Astrocyte (in vitro differentiated cells and primary cell): ENCODE measurements around the gene SMAD7. TPM values are rescaled to one million over a fixed set of nuclear protein-coding genes. Genes with fewer than 3 reads are reported as not detected.
A peak's percentile ranks its signal among the peaks of the same experiment; 100 is the strongest.

Source experiments
- DNase-seq: peaks from one replicate; pipeline ENCODE4 v3.0.0-alpha.2; 2010; ENCODE audit warnings: low read depth
- FAIRE-seq: peaks from 2 replicates; lab custom pipeline; 2011; peaks lifted over from hg19 to GRCh38; lab: Jason Lieb, UNC
- H2AFZ ChIP-seq: 2 replicates; pipeline ENCODE4 v1.6.0; 2012; ENCODE audit warnings: low read depth, low read length, inconsistent platforms
- H3K27ac ChIP-seq: 2 replicates; pipeline ENCODE4 v1.5.1; 2011; ENCODE audit warnings: low read depth, low read length, inconsistent platforms
- H3K27me3 ChIP-seq: 2 replicates; pipeline ENCODE4 v1.6.0; 2011; ENCODE audit warnings: low read length, inconsistent platforms; ENCODE audit not compliant: insufficient read depth
- H3K36me3 ChIP-seq: 2 replicates; pipeline ENCODE4 v1.5.1; 2011; ENCODE audit warnings: low read length, inconsistent platforms; ENCODE audit not compliant: insufficient read depth
- H3K4me1 ChIP-seq: 2 replicates; pipeline ENCODE4 v1.5.1; 2011; ENCODE audit warnings: low read length, inconsistent platforms; ENCODE audit not compliant: insufficient read depth
- H3K4me2 ChIP-seq: 2 replicates; pipeline ENCODE4 v1.6.0; 2012; ENCODE audit warnings: low read length, inconsistent platforms
- H3K4me3 ChIP-seq: 2 replicates; pipeline ENCODE4 v1.5.1; 2011; ENCODE audit warnings: low read depth, mild to moderate bottlenecking, low read length, inconsistent platforms; ENCODE audit not compliant: insufficient read depth
- H3K79me2 ChIP-seq: 2 replicates; pipeline ENCODE4 v1.6.0; 2012; ENCODE audit warnings: mild to moderate bottlenecking, low read length, inconsistent platforms; ENCODE audit not compliant: insufficient read depth
- H3K9ac ChIP-seq: 2 replicates; pipeline ENCODE4 v1.6.0; 2012; ENCODE audit warnings: mild to moderate bottlenecking, low read length, inconsistent platforms
- H3K9me3 ChIP-seq: 2 replicates; pipeline ENCODE4 v1.5.1; 2012; ENCODE audit warnings: low read depth, mild to moderate bottlenecking, low read length, inconsistent platforms; ENCODE audit not compliant: insufficient read depth
- H4K20me1 ChIP-seq: 2 replicates; pipeline ENCODE4 v1.6.0; 2012; ENCODE audit warnings: low read length, inconsistent platforms; ENCODE audit not compliant: insufficient read depth
- H3K27ac Mint-ChIP-seq: one replicate; pipeline ENCODE4 v1.8.0; 2021; ENCODE audit warnings: mild to moderate bottlenecking, mixed read lengths; ENCODE audit not compliant: unreplicated experiment
- H3K27me3 Mint-ChIP-seq: one replicate; pipeline ENCODE4 v1.8.0; 2021; ENCODE audit warnings: low read depth, mixed read lengths; ENCODE audit not compliant: unreplicated experiment
- H3K36me3 Mint-ChIP-seq: one replicate; pipeline ENCODE4 v1.8.0; 2021; ENCODE audit warnings: low read depth, mixed read lengths; ENCODE audit not compliant: unreplicated experiment
- H3K4me1 Mint-ChIP-seq: one replicate; pipeline ENCODE4 v1.8.0; 2021; ENCODE audit warnings: low read depth, mixed read lengths; ENCODE audit not compliant: unreplicated experiment
- H3K4me3 Mint-ChIP-seq: one replicate; pipeline ENCODE4 v1.8.0; 2021; ENCODE audit warnings: mild to moderate bottlenecking, moderate library complexity, mixed read lengths; ENCODE audit not compliant: unreplicated experiment
- H3K9me3 Mint-ChIP-seq: one replicate; pipeline ENCODE4 v1.8.0; 2021; ENCODE audit warnings: mild to moderate bottlenecking, mixed read lengths; ENCODE audit not compliant: unreplicated experiment
- CTCF ChIP-seq: IDR thresholded peaks from 2 replicates; pipeline ENCODE4 v1.5.1; 2011; ENCODE audit warnings: low read depth, mild to moderate bottlenecking, inconsistent platforms, low read length, moderate library complexity; ENCODE audit not compliant: insufficient read depth
- EZH2 ChIP-seq: IDR thresholded peaks from 2 replicates; pipeline ENCODE4 v1.6.1; 2012; ENCODE audit warnings: mild to moderate bottlenecking, low read length, inconsistent platforms; ENCODE audit not compliant: insufficient read depth
- total RNA-seq: library from RNA; stranded (reverse); gene quantifications from 2 replicates; pipeline ENCODE4 v1.2.1, GENCODE V29; 2021

SMAD7 gene
- total RNA-seq, 1 donor from 2014 or later = 62.9 TPM

- peaks cover 22% of the 10 kb centered on the region for H3K4me1 Mint-ChIP-seq
- Histone ChIP-seq H3K27me3 (no peaks in the 10 kb centered on the region), H2AFZ (no peak overlapping the region), H3K4me2 (peak overlapping the region; percentile 67), H4K20me1 (no peaks in the 10 kb centered on the region), H3K9me3 (peaks cover 19% of the 10 kb centered on the region), H3K27ac (peak overlapping the region; percentile 98), H3K79me2 (no peaks in the 10 kb centered on the region), H3K9ac (peak overlapping the region; percentile 83), H3K4me1 (peaks cover 29% of the 10 kb centered on the region), H3K36me3 (no peaks in the 10 kb centered on the region), H3K4me3 (no peak overlapping the region)
- peaks cover 15% of the 10 kb centered on the region for H3K36me3 Mint-ChIP-seq
- H3K9me3 Mint-ChIP-seq = peaks cover 26% of the 10 kb centered on the region
- DNase-seq = peak; percentile 85
- peak; percentile 70 for FAIRE-seq
- no peak overlapping the region for H3K4me3 Mint-ChIP-seq
- no peaks in the 10 kb centered on the region for H3K27me3 Mint-ChIP-seq
- peak overlapping the region; percentile 72 for H3K27ac Mint-ChIP-seq
- TF ChIP-seq CTCF (no peak), EZH2 (no peak)
Measured at GRCh38 chr18:48902856-48903601, 47.7 kb downstream of the SMAD7 start.

- Histone ChIP-seq H3K36me3 (no peaks in the 10 kb centered on the region), H3K79me2 (no peaks in the 10 kb centered on the region), H4K20me1 (no peaks in the 10 kb centered on the region), H3K4me1 (peaks cover 29% of the 10 kb centered on the region), H3K27ac (peak overlapping the region; percentile 98), H3K4me2 (peak overlapping the region; percentile 67), H2AFZ (peak overlapping the region; percentile 66), H3K9me3 (peaks cover 19% of the 10 kb centered on the region), H3K4me3 (no peak overlapping the region), H3K27me3 (no peaks in the 10 kb centered on the region), H3K9ac (peak overlapping the region; percentile 83)
- H3K9me3 Mint-ChIP-seq = peaks cover 26% of the 10 kb centered on the region
- peak; percentile 59 for FAIRE-seq
- peaks cover 22% of the 10 kb centered on the region for H3K4me1 Mint-ChIP-seq
- peaks cover 15% of the 10 kb centered on the region for H3K36me3 Mint-ChIP-seq
- H3K27me3 Mint-ChIP-seq = no peaks in the 10 kb centered on the region
- DNase-seq = peak; percentile 91
- TF ChIP-seq CTCF = no peak
- no peak for TF ChIP-seq EZH2
- peak overlapping the region; percentile 72 for H3K27ac Mint-ChIP-seq
- no peak overlapping the region for H3K4me3 Mint-ChIP-seq
Measured at GRCh38 chr18:48902023-48902855, 48.5 kb downstream of the SMAD7 start.
